ENCODE measurements around the gene LRIG1. TPM values are rescaled to one million over a fixed set of nuclear protein-coding genes. Genes with fewer than 3 reads are reported as not detected.

Gene LRIG1
- total RNA-seq, 1 donor from 2014 or later, result 8.2 TPM

GRCh38 chr3:66350601-66351000 is 150.2 kb downstream of the LRIG1 start:
- H3K36me3 ChIP-seq (ENCODE audit: control insufficient read depth, insufficient read depth, low read length), result no peaks in the 10 kb centered on the region
- TF ChIP-seq, protein P1, sequence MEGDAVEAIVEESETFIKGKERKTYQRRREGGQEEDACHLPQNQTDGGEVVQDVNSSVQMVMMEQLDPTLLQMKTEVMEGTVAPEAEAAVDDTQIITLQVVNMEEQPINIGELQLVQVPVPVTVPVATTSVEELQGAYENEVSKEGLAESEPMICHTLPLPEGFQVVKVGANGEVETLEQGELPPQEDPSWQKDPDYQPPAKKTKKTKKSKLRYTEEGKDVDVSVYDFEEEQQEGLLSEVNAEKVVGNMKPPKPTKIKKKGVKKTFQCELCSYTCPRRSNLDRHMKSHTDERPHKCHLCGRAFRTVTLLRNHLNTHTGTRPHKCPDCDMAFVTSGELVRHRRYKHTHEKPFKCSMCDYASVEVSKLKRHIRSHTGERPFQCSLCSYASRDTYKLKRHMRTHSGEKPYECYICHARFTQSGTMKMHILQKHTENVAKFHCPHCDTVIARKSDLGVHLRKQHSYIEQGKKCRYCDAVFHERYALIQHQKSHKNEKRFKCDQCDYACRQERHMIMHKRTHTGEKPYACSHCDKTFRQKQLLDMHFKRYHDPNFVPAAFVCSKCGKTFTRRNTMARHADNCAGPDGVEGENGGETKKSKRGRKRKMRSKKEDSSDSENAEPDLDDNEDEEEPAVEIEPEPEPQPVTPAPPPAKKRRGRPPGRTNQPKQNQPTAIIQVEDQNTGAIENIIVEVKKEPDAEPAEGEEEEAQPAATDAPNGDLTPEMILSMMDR (IDR thresholded peaks at IDR 0.05; ENCODE audit: insufficient read depth, low read length, poor library complexity, severe bottlenecking), result no peak
- no peak overlapping the region for H3K4me3 ChIP-seq (ENCODE audit: low read depth, low read length)
- no peaks in the 10 kb centered on the region for H3K27me3 ChIP-seq (ENCODE audit: control insufficient read depth, insufficient read depth, low read length)
- no peak for DNase-seq (ENCODE audit: low read depth)

DNA sequence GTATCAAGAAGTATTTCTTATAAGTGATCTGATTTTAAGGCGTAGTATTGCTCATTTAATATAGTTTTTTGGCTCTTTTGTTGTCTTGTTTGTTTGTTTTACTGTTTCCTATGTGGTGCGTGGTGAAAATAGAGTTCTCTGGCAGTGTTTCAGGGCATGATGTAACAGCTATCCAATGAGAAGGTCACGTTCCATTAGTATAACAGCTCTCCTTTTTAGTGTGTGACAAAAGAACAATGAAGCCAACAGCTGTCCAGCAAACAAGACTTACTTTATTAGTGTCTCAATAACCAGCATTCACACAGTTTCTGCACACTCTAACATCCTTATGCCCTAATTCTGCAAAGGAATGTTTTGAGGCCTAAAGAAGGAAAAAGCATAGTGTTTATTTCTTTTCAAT is 152.1 kb downstream of the LRIG1 start:
- Histone ChIP-seq H3K4me3 (ENCODE audit: low read depth, low read length) (no peak overlapping the region), H3K27me3 (ENCODE audit: control insufficient read depth, insufficient read depth, low read length) (no peaks in the 10 kb centered on the region), H3K36me3 (ENCODE audit: control insufficient read depth, insufficient read depth, low read length) (no peaks in the 10 kb centered on the region)
- TF ChIP-seq, protein P1 (IDR thresholded peaks at IDR 0.05; ENCODE audit: insufficient read depth, low read length, poor library complexity, severe bottlenecking), result no peak
- no peak for DNase-seq (ENCODE audit: low read depth)

DNA sequence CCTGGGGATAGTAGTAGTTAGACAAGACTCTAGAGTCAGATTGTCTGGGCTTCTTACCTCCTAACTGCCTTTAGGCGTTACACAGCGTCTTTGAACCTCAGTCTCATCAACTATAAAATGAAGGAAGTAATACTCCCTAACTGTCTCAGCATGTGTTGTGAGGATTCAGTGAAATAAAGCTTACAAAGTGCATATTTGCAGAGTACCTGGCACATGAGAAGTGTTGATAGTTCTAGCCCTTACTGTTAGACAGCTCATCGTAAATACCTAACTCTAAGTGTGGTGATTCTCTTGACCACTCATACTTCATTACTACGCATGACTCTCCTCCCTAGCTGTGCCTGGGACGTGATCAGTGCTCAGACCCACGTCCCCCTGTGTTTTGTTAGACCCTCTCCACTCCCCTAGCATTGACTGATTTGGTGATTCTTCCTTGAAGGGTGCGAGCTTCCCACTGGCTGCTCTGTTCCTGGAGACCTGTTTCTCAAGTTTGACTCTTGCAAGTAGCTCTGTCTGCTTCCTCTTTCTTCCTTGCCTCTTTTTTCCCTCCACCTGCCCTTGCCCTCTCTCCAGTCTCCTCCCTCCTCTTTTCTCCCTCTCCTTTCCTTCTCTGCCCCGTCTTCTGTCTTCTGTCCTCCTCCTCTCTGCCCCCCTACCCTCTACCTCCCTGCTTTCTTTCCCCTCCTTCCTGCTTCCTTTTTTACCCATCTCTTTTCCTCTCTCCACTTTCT is 155.8 kb downstream of the LRIG1 start:
- H3K27me3 ChIP-seq (ENCODE audit: control insufficient read depth, insufficient read depth, low read length), result no peaks in the 10 kb centered on the region
- H3K36me3 ChIP-seq (ENCODE audit: control insufficient read depth, insufficient read depth, low read length), result no peaks in the 10 kb centered on the region
- TF ChIP-seq, protein P1 (IDR thresholded peaks at IDR 0.05; ENCODE audit: insufficient read depth, low read length, poor library complexity, severe bottlenecking), result no peak
- no peak for DNase-seq (ENCODE audit: low read depth)
- no peak overlapping the region for H3K4me3 ChIP-seq (ENCODE audit: low read depth, low read length)

- TF ChIP-seq, protein P1 (IDR thresholded peaks at IDR 0.05; ENCODE audit: insufficient read depth, low read length, poor library complexity, severe bottlenecking), result no peak
- no peak for DNase-seq (ENCODE audit: low read depth)
- Histone ChIP-seq H3K27me3 (ENCODE audit: control insufficient read depth, insufficient read depth, low read length) (no peaks in the 10 kb centered on the region), H3K4me3 (ENCODE audit: low read depth, low read length) (no peak overlapping the region), H3K36me3 (ENCODE audit: control insufficient read depth, insufficient read depth, low read length) (no peaks in the 10 kb centered on the region)
Measured at GRCh38 chr3:66344391-66344811, 156.4 kb downstream of the LRIG1 start.

GRCh38 chr3:66342717-66343356 is 158.0 kb downstream of the LRIG1 start:
- no peaks in the 10 kb centered on the region for H3K36me3 ChIP-seq (ENCODE audit: control insufficient read depth, insufficient read depth, low read length)
- TF ChIP-seq, protein P1 (IDR thresholded peaks at IDR 0.05; ENCODE audit: insufficient read depth, low read length, poor library complexity, severe bottlenecking), result no peak
- H3K4me3 ChIP-seq (ENCODE audit: low read depth, low read length), result no peak overlapping the region
- DNase-seq (ENCODE audit: low read depth), result no peak
- H3K27me3 ChIP-seq (ENCODE audit: control insufficient read depth, insufficient read depth, low read length), result no peaks in the 10 kb centered on the region
